AG08396 (cell line): ENCODE data around the gene SHANK3.

Experiments
- DNase-seq: peaks from one replicate; pipeline ENCODE4 v3.0.0; 2012; ENCODE audit warnings: low spot score, mixed read lengths

The SHANK3 gene

GRCh38 chr22:50699001-50699755 lies 26.6 kb downstream of the SHANK3 start:
- DNase-seq = no peak

GRCh38 chr22:50699756-50700386 lies 27.2 kb downstream of the SHANK3 start:
- DNase-seq = no peak

- DNase-seq = no peak
Observed at GRCh38 chr22:50700387-50701075, 27.9 kb downstream of the SHANK3 start.

- DNase-seq = no peak
Observed at GRCh38 chr22:50701076-50701419, 28.4 kb downstream of the SHANK3 start.

GRCh38 chr22:50701428-50702154 lies 29.0 kb downstream of the SHANK3 start:
- no peak for DNase-seq

GRCh38 chr22:50702261-50702671 lies 29.6 kb downstream of the SHANK3 start:
- DNase-seq = no peak

- no peak for DNase-seq
Observed at GRCh38 chr22:50702821-50703725, 30.4 kb downstream of the SHANK3 start.

GRCh38 chr22:50703726-50704509 lies 31.3 kb downstream of the SHANK3 start:
- no peak for DNase-seq

- no peak for DNase-seq
Observed at GRCh38 chr22:50704510-50705218, 32.0 kb downstream of the SHANK3 start.

GRCh38 chr22:50705219-50705691 lies 32.6 kb downstream of the SHANK3 start:
- DNase-seq = peak; percentile 56

- no peak for DNase-seq
Observed at GRCh38 chr22:50705851-50706351, 33.3 kb downstream of the SHANK3 start.

- no peak for DNase-seq
Observed at GRCh38 chr22:50706481-50707125, 34.0 kb downstream of the SHANK3 start.

GRCh38 chr22:50708474-50708873 lies 35.9 kb downstream of the SHANK3 start:
- no peak for DNase-seq

GRCh38 chr22:50708996-50709395 lies 36.4 kb downstream of the SHANK3 start:
- no peak for DNase-seq

GRCh38 chr22:50710221-50710620 lies 37.6 kb downstream of the SHANK3 start:
- no peak for DNase-seq

GRCh38 chr22:50710886-50711285 lies 38.3 kb downstream of the SHANK3 start:
- DNase-seq = no peak

- DNase-seq = no peak
Observed at GRCh38 chr22:50711446-50712340, 39.1 kb downstream of the SHANK3 start.
